Measurements from ENCODE around the gene TMPRSS4. TPM values are rescaled to one million over a fixed set of nuclear protein-coding genes. Genes with fewer than 3 reads are reported as not detected.

The TMPRSS4 gene
- total and polyA plus RNA-seq, 9 of the 15 experiments (the other 6 are each of a cell fraction or from before 2014, with no cell fraction given), result 4.0 to 10.0 (median 5.6) TPM

DNA sequence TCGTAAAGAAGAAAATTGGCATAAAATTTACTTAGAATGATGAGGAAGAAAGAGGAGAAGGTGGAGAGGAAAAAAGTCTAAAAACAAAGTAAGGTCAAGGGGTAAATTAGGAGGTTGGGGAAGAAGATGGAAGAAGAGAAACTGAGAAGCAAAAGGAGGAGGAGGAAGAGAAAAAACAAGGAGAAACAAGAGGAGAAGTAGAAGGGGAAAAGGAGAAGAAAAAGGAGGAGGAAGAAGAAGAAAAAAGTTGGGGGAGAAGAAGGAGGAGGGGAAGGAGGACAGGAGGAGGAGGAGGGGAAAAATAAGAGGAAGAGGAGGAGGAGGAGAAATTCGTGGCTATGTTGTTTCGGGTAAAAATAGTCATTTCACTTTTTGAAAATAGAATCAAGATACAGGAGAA is 48.3 kb upstream of the TMPRSS4 start (continued):
- TF ChIP-seq TCFL5 (CRISPR knock-in tag; conservative IDR thresholded peaks at IDR 0.05) (no peak), ZNF699 (CRISPR knock-in tag; IDR thresholded peaks at IDR 0.05; ENCODE audit: insufficient replicate concordance) (no peak), U2AF1 (optimal IDR thresholded peaks at IDR 0.05; ENCODE audit: low read depth, low read length) (no peak), NR2C1 (IDR thresholded peaks at IDR 0.05) (0 out of 2 replicates have a peak, but pooled peaks have one; percentile 24), NR2C1 (tag; IDR thresholded peaks at IDR 0.05) (no peak), BCOR (IDR thresholded peaks at IDR 0.05) (no peak), GABPB1 (CRISPR knock-in tag; IDR thresholded peaks at IDR 0.05) (no peak), ZNF398 (CRISPR knock-in tag; IDR thresholded peaks at IDR 0.05) (no peak), PHF20 (IDR thresholded peaks at IDR 0.05; ENCODE audit: partially characterized antibody) (no peak), ARID1B (IDR thresholded peaks at IDR 0.05) (0 out of 2 replicates have a peak, but pooled peaks have one; percentile 12), MLLT1 (IDR thresholded peaks at IDR 0.05) (peak; percentile 28 to 47; a peak in 1 of 4 replicates), SAFB (IDR thresholded peaks at IDR 0.05; ENCODE audit: borderline replicate concordance, low read depth, low read length) (no peak), HES1 (IDR thresholded peaks at IDR 0.05; ENCODE audit: low read depth) (no peak), POU5F1 (IDR thresholded peaks at IDR 0.05; ENCODE audit: borderline replicate concordance, low read depth, low read length, partially characterized antibody) (no peak), PCBP2 (IDR thresholded peaks at IDR 0.05; ENCODE audit: low read depth, low read length, poor library complexity, severe bottlenecking) (peak; percentile 49), SPI1 (IDR thresholded peaks at IDR 0.05; ENCODE audit: borderline replicate concordance, low read depth, low read length) (no peak), CSDE1 (IDR thresholded peaks at IDR 0.05) (peak in 1 of 2 experiments; percentile 45; a peak in 1 of 4 replicates), ARHGAP35 (IDR thresholded peaks at IDR 0.05; ENCODE audit: partially characterized antibody) (peak; percentile 43), HINFP (tag; conservative IDR thresholded peaks at IDR 0.05; ENCODE audit: low read depth) (peak; percentile 53; the same call in 1 of the 2 replicates)
- TF ChIP-seq, protein P1, sequence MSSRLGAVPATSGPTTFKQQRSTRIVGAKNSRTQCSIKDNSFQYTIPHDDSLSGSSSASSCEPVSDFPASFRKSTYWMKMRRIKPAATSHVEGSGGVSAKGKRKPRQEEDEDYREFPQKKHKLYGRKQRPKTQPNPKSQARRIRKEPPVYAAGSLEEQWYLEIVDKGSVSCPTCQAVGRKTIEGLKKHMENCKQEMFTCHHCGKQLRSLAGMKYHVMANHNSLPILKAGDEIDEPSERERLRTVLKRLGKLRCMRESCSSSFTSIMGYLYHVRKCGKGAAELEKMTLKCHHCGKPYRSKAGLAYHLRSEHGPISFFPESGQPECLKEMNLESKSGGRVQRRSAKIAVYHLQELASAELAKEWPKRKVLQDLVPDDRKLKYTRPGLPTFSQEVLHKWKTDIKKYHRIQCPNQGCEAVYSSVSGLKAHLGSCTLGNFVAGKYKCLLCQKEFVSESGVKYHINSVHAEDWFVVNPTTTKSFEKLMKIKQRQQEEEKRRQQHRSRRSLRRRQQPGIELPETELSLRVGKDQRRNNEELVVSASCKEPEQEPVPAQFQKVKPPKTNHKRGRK (tag; IDR thresholded peaks at IDR 0.05), result peak; percentile 98
- TF ChIP-seq, protein P2, sequence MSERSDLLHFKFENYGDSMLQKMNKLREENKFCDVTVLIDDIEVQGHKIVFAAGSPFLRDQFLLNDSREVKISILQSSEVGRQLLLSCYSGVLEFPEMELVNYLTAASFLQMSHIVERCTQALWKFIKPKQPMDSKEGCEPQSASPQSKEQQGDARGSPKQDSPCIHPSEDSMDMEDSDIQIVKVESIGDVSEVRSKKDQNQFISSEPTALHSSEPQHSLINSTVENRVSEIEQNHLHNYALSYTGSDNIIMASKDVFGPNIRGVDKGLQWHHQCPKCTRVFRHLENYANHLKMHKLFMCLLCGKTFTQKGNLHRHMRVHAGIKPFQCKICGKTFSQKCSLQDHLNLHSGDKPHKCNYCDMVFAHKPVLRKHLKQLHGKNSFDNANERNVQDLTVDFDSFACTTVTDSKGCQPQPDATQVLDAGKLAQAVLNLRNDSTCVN (CRISPR knock-in tag; IDR thresholded peaks at IDR 0.05), result peak; percentile 57; the same call in 1 of the 2 replicates
